KMS-11 (cell line): ENCODE results near the gene GAMT.

Experiments used
- H2AFZ ChIP-seq: fragments of 200-600 bp; sonication (generic); 2 replicates; pipeline ENCODE4 v1.6.1; 2016; ENCODE audit warnings: antibody characterized with exemption, mixed run types, low read depth
- H3K27ac ChIP-seq: fragments of 200-600 bp; sonication (generic); 2 replicates; pipeline ENCODE4 v1.6.1; 2016; ENCODE audit warnings: mild to moderate bottlenecking, mixed run types
- H3K27me3 ChIP-seq: fragments of 200-600 bp; sonication (generic); 2 replicates; pipeline ENCODE4 v1.6.1; 2017; ENCODE audit warnings: mild to moderate bottlenecking, low read depth, mixed run types, moderate library complexity; ENCODE audit not compliant: insufficient read depth
- H3K36me3 ChIP-seq: fragments of 200-600 bp; sonication (generic); 2 replicates; pipeline ENCODE4 v1.6.1; 2017; ENCODE audit warnings: mild to moderate bottlenecking, mixed run types; ENCODE audit not compliant: insufficient read depth
- H3K4me1 ChIP-seq: fragments of 200-600 bp; sonication (generic); 2 replicates; pipeline ENCODE4 v1.6.1; 2016; ENCODE audit warnings: mild to moderate bottlenecking, low read depth, mixed run types; ENCODE audit not compliant: poor library complexity, severe bottlenecking
- H3K4me2 ChIP-seq: fragments of 200-600 bp; sonication (generic); 2 replicates; pipeline ENCODE4 v1.7.0; 2016; ENCODE audit warnings: mild to moderate bottlenecking, mixed run types
- H3K4me3 ChIP-seq: fragments of 200-600 bp; sonication (generic); IDR thresholded peaks from 2 replicates; pipeline ENCODE4 v1.6.1; 2017; ENCODE audit warnings: low read depth, low read length, mixed read lengths; ENCODE audit not compliant: insufficient read depth
- H3K79me2 ChIP-seq: fragments of 200-600 bp; sonication (generic); 2 replicates; pipeline ENCODE4 v1.6.1; 2016; ENCODE audit warnings: low read depth, mixed run types; ENCODE audit not compliant: insufficient read depth
- H3K9ac ChIP-seq: fragments of 200-600 bp; sonication (generic); 2 replicates; pipeline ENCODE4 v1.6.1; 2016; ENCODE audit warnings: mild to moderate bottlenecking, mixed run types
- H4K20me1 ChIP-seq: fragments of 200-600 bp; sonication (generic); 2 replicates; pipeline ENCODE4 v1.6.1; 2016; ENCODE audit warnings: mild to moderate bottlenecking, mixed run types; ENCODE audit not compliant: insufficient read depth
- CTCF ChIP-seq: fragments of 200-600 bp; sonication (generic); conservative IDR thresholded peaks from 2 replicates; pipeline ENCODE4 v1.6.1; 2017; ENCODE audit warnings: low read depth, mild to moderate bottlenecking, antibody characterized with exemption, low read length, moderate library complexity, mixed read lengths

Gene GAMT

GRCh38 chr19:1417681-1418495, 16.5 kb upstream of the GAMT start:
- H4K20me1 ChIP-seq = peaks cover 21% of the 10 kb centered on the region
- no peak overlapping the region for H3K9ac ChIP-seq
- no peak for TF ChIP-seq CTCF
- H3K79me2 ChIP-seq = peaks cover 81% of the 10 kb centered on the region
- H3K4me2 ChIP-seq = no peak overlapping the region
- no peaks in the 10 kb centered on the region for H3K27me3 ChIP-seq
- H2AFZ ChIP-seq = no peak overlapping the region
- H3K4me3 ChIP-seq = no peak overlapping the region
- no peak overlapping the region for H3K27ac ChIP-seq
- no peaks in the 10 kb centered on the region; the same call in 1 of the 2 replicates for H3K36me3 ChIP-seq
- peaks cover 6% of the 10 kb centered on the region for H3K4me1 ChIP-seq

GRCh38 chr19:1417145-1417544, 15.8 kb upstream of the GAMT start:
- Histone ChIP-seq H3K9ac (no peak overlapping the region), H3K79me2 (peaks cover 82% of the 10 kb centered on the region), H3K4me2 (no peak overlapping the region), H3K36me3 (no peaks in the 10 kb centered on the region; the same call in 1 of the 2 replicates), H3K4me1 (peaks cover 6% of the 10 kb centered on the region), H3K4me3 (no peak overlapping the region), H3K27me3 (no peaks in the 10 kb centered on the region), H2AFZ (no peak overlapping the region), H3K27ac (no peak overlapping the region), H4K20me1 (peaks cover 28% of the 10 kb centered on the region)
- no peak for TF ChIP-seq CTCF

GRCh38 chr19:1416014-1416841, 14.9 kb upstream of the GAMT start:
- no peak for TF ChIP-seq CTCF
- H3K27ac ChIP-seq = no peak overlapping the region
- H2AFZ ChIP-seq = no peak overlapping the region
- no peak overlapping the region for H3K4me2 ChIP-seq
- H3K4me1 ChIP-seq = peaks cover 8% of the 10 kb centered on the region
- H3K36me3 ChIP-seq = no peaks in the 10 kb centered on the region; the same call in 1 of the 2 replicates
- H3K9ac ChIP-seq = no peak overlapping the region
- H3K79me2 ChIP-seq = peaks cover 89% of the 10 kb centered on the region
- H3K27me3 ChIP-seq = no peaks in the 10 kb centered on the region
- H4K20me1 ChIP-seq = peaks cover 34% of the 10 kb centered on the region
- H3K4me3 ChIP-seq = no peak overlapping the region

- Histone ChIP-seq H3K27me3 (no peaks in the 10 kb centered on the region), H3K36me3 (no peaks in the 10 kb centered on the region), H3K4me3 (no peak overlapping the region), H3K9ac (no peak overlapping the region), H3K4me2 (no peak overlapping the region), H3K4me1 (peaks cover 29% of the 10 kb centered on the region), H4K20me1 (peaks cover 61% of the 10 kb centered on the region), H2AFZ (no peak overlapping the region), H3K27ac (no peak overlapping the region), H3K79me2 (peaks cover 100% of the 10 kb centered on the region)
- TF ChIP-seq CTCF = no peak
Observed at GRCh38 chr19:1412995-1413800, 11.9 kb upstream of the GAMT start.
